KOPT-K1 (cell line): ENCODE data around the gene TWSG1.
"Not testable (repeated sequence)": the region's sequence is repeated elsewhere in the genome, so short reads cannot be mapped to it uniquely, and the experiment has no call there.

ENCODE experiments used
- H3K27ac ChIP-seq: fragments of 200-600 bp; sonication (generic); 2 replicates; pipeline ENCODE4 v1.5.1; 2016; ENCODE audit warnings: antibody characterized with exemption, mild to moderate bottlenecking, low read depth, low read length; ENCODE audit not compliant: poor library complexity, severe bottlenecking
- H3K36me3 ChIP-seq: fragments of 200-600 bp; sonication (generic); 2 replicates; pipeline ENCODE4 v1.5.1; 2017; ENCODE audit warnings: antibody characterized with exemption, mild to moderate bottlenecking, low read length, moderate library complexity; ENCODE audit not compliant: insufficient read depth
- H3K9me3 ChIP-seq: fragments of 200-600 bp; sonication (generic); 2 replicates; pipeline ENCODE4 v1.5.1; 2017; ENCODE audit warnings: antibody characterized with exemption, low read length, mild to moderate bottlenecking; ENCODE audit not compliant: insufficient read depth, poor library complexity, severe bottlenecking

The TWSG1 gene

GRCh38 chr18:9434122-9434701 lies 99.6 kb downstream of the TWSG1 start:
- Histone ChIP-seq H3K9me3 (no peaks in the 10 kb centered on the region), H3K27ac (no peak overlapping the region), H3K36me3 (no peaks in the 10 kb centered on the region)

- H3K36me3 ChIP-seq = no peaks in the 10 kb centered on the region
- H3K27ac ChIP-seq = no peak overlapping the region
- no peaks in the 10 kb centered on the region for H3K9me3 ChIP-seq
Measured at GRCh38 chr18:9435041-9435440, 100.5 kb downstream of the TWSG1 start.

- no peak overlapping the region for H3K27ac ChIP-seq
- H3K36me3 ChIP-seq = no peaks in the 10 kb centered on the region
- H3K9me3 ChIP-seq = no peaks in the 10 kb centered on the region
Measured at GRCh38 chr18:9436206-9436929, 101.8 kb downstream of the TWSG1 start.

GRCh38 chr18:9437021-9437437 lies 102.5 kb downstream of the TWSG1 start:
- no peaks in the 10 kb centered on the region for H3K9me3 ChIP-seq

GRCh38 chr18:9437672-9438071 lies 103.1 kb downstream of the TWSG1 start:
- Histone ChIP-seq H3K9me3 (no peaks in the 10 kb centered on the region), H3K27ac (no peak overlapping the region), H3K36me3 (no peaks in the 10 kb centered on the region)

More at GRCh38 chr18:9437021-9437437, 102.5 kb downstream of the TWSG1 start:
- H3K36me3 ChIP-seq = no peaks in the 10 kb centered on the region
- no peak overlapping the region for H3K27ac ChIP-seq

GRCh38 chr18:9441061-9441460 lies 106.5 kb downstream of the TWSG1 start:
- no peaks in the 10 kb centered on the region for H3K36me3 ChIP-seq

GRCh38 chr18:9444549-9444948 lies 110.0 kb downstream of the TWSG1 start:
- no peak overlapping the region for H3K27ac ChIP-seq
- no peaks in the 10 kb centered on the region for H3K36me3 ChIP-seq
- peaks cover 15% of the 10 kb centered on the region for H3K9me3 ChIP-seq

More at GRCh38 chr18:9441061-9441460, 106.5 kb downstream of the TWSG1 start:
- H3K27ac ChIP-seq = no peak overlapping the region
- no peaks in the 10 kb centered on the region for H3K9me3 ChIP-seq

- H3K36me3 ChIP-seq = no peaks in the 10 kb centered on the region
Measured at GRCh38 chr18:9446839-9447238, 112.3 kb downstream of the TWSG1 start.

GRCh38 chr18:9447334-9447733 lies 112.8 kb downstream of the TWSG1 start:
- no peak overlapping the region for H3K27ac ChIP-seq
- H3K36me3 ChIP-seq = no peaks in the 10 kb centered on the region
- H3K9me3 ChIP-seq = peaks cover 15% of the 10 kb centered on the region

More at GRCh38 chr18:9446839-9447238, 112.3 kb downstream of the TWSG1 start:
- Histone ChIP-seq H3K27ac (no peak overlapping the region), H3K9me3 (peaks cover 15% of the 10 kb centered on the region)

GRCh38 chr18:9449600-9450414 lies 115.2 kb downstream of the TWSG1 start:
- Histone ChIP-seq H3K36me3 (no peaks in the 10 kb centered on the region), H3K9me3 (peaks cover 15% of the 10 kb centered on the region), H3K27ac (no peak overlapping the region)

- H3K27ac ChIP-seq, H3K36me3 ChIP-seq: not testable (repeated sequence)
- peaks cover 26% of the 10 kb centered on the region for H3K9me3 ChIP-seq
Measured at GRCh38 chr18:9450920-9451319, 116.3 kb downstream of the TWSG1 start.
